Left lung (tissue), 10 donors: ENCODE measurements around the gene FKBP5. TPM values are rescaled to one million over a fixed set of nuclear protein-coding genes. Genes with fewer than 3 reads are reported as not detected.
"Not testable (repeated sequence)": the region's sequence is repeated elsewhere in the genome, so short reads cannot be mapped to it uniquely, and the experiment has no call there.

ENCODE experiments used
- ATAC-seq: fragments of 200-7000 bp; cut with Tn5 transposase; one replicate; pipeline ENCODE4 v1.9.1; 2020; ENCODE audit warnings: moderate library complexity
- DNase-seq, 4 donors: peaks; one replicate each; pipeline ENCODE4 v3.0.0-alpha.2; 2013 to 2020
- H3K27ac ChIP-seq, 2 donors: fragments of 200-600 bp; sonication (generic) in 1 of 2; one replicate each; pipeline versions ENCODE4 v1.5.0 to v1.8.0; 2020 to 2021
- H3K27me3 ChIP-seq, 2 donors: fragments of 200-600 bp; sonication (generic) in 1 of 2; one replicate each; pipeline versions ENCODE4 v1.5.0 to v1.8.0; 2020 to 2021
- H3K36me3 ChIP-seq, 2 donors: fragments of 200-600 bp; sonication (generic) in 1 of 2; one replicate each; pipeline versions ENCODE4 v1.5.0 to v1.8.0; 2020 to 2021
- H3K4me1 ChIP-seq, 2 donors: fragments of 200-600 bp; one replicate each; pipeline ENCODE4 v1.8.0; 2021
- H3K4me3 ChIP-seq, 2 donors: fragments of 200-600 bp; sonication (generic) in 1 of 2; one replicate each; pipeline versions ENCODE4 v1.5.0 to v1.8.0; 2020 to 2021; ENCODE audit warnings: mild to moderate bottlenecking in 1 of 2
- H3K9me3 ChIP-seq, 2 donors: fragments of 200-600 bp; sonication (generic) in 1 of 2; one replicate each; pipeline versions ENCODE4 v1.5.0 to v1.8.0; 2020 to 2021
- CTCF ChIP-seq, 2 donors: fragments of 200-600 bp; sonication (generic) in 1 of 2; IDR thresholded peaks; one replicate each; pipeline versions ENCODE4 v1.5.0 to v1.8.0; 2021; ENCODE audit warnings: antibody characterized with exemption in 2 of 2
- intact Hi-C, 2 donors: fragments of 100-400 bp; cut with DNase I; formaldehyde crosslinking; loops; one replicate each; pipeline versions ENCODE4 v1.11.2 to v1.14.2; 2022
- polyA plus RNA-seq, 6 donors: library from polyadenylated mRNA; unstranded; fragments of 120-200 nt; gene quantifications; one replicate each; pipeline ENCODE4 v1.2.1, GENCODE V29; 2013; ENCODE audit not compliant: insufficient read length in 6 of 6
- total RNA-seq, 2 donors: library from RNA; stranded (reverse); fragmentation: NEBNext Ultra II Directional; extraction: Animal tissue kit (Norgen Biotek cat#: 25700); gene quantifications; one replicate each; pipeline ENCODE4 v1.2.1, GENCODE V29; 2021
- donor health status: DM: no; HTN: yes; CAD: no.
- donor health status: DM: no; HTN: no; CAD: no.

Gene FKBP5
- total and polyA plus RNA-seq, 8 donors: 15.6 to 139 (median 18.8) TPM

GRCh38 chr6:35675871-35676459, 12.8 kb downstream of the FKBP5 start:
- Histone ChIP-seq H3K27me3 (no peaks in the 10 kb centered on the region), H3K4me1 (peaks cover 21 to 90% of the 10 kb centered on the region in 2 donors), H3K9me3 (no peaks in the 10 kb centered on the region), H3K4me3 (no peak overlapping the region), H3K36me3 (peaks cover 0 to 34% of the 10 kb centered on the region in 2 donors), H3K27ac (no peak overlapping the region)
- no peak for TF ChIP-seq CTCF (IDR thresholded peaks at IDR 0.05)
- intact Hi-C loops: no loop called here
- ATAC-seq: no peak
- DNase-seq: no peak

GRCh38 chr6:35674594-35674993, 14.1 kb downstream of the FKBP5 start:
- peaks cover 21 to 93% of the 10 kb centered on the region in 2 donors for H3K4me1 ChIP-seq
- H3K27ac ChIP-seq: peak overlapping the region in 1 of 2 donors; percentile 10
- TF ChIP-seq CTCF (IDR thresholded peaks at IDR 0.05): no peak
- H3K27me3 ChIP-seq: no peaks in the 10 kb centered on the region
- intact Hi-C loops: no loop called here
- DNase-seq (no peak), ATAC-seq (peak; percentile 72)
- peaks cover 0 to 29% of the 10 kb centered on the region in 2 donors for H3K36me3 ChIP-seq
- H3K4me3 ChIP-seq: no peak overlapping the region
- H3K9me3 ChIP-seq: no peaks in the 10 kb centered on the region

- H3K4me1 ChIP-seq: peaks cover 28 to 93% of the 10 kb centered on the region in 2 donors
- intact Hi-C loops: no loop called here
- TF ChIP-seq CTCF (IDR thresholded peaks at IDR 0.05): no peak
- H3K27ac ChIP-seq: peak overlapping the region in 1 of 2 donors; percentile 9
- no peaks in the 10 kb centered on the region for H3K9me3 ChIP-seq
- ATAC-seq: no peak
- no peak for DNase-seq
- no peak overlapping the region for H3K4me3 ChIP-seq
- no peaks in the 10 kb centered on the region for H3K27me3 ChIP-seq
- H3K36me3 ChIP-seq: peaks cover 0 to 22% of the 10 kb centered on the region in 2 donors
Observed at GRCh38 chr6:35673755-35674154, 15.0 kb downstream of the FKBP5 start.

- peaks cover 0 to 19% of the 10 kb centered on the region in 2 donors for H3K36me3 ChIP-seq
- H3K4me3 ChIP-seq, intact Hi-C loops, H3K9me3 ChIP-seq, DNase-seq, H3K27me3 ChIP-seq, ATAC-seq: not testable (repeated sequence)
- H3K4me1 ChIP-seq: peaks cover 24 to 93% of the 10 kb centered on the region in 2 donors
- H3K27ac ChIP-seq: peak overlapping the region in 1 of 2 donors; percentile 9
Observed at GRCh38 chr6:35673284-35673666, 15.4 kb downstream of the FKBP5 start.

- ATAC-seq, H3K36me3 ChIP-seq, DNase-seq, H3K4me3 ChIP-seq, H3K9me3 ChIP-seq, H3K27me3 ChIP-seq, H3K27ac ChIP-seq, intact Hi-C loops: not testable (repeated sequence)
- peaks cover 16 to 93% of the 10 kb centered on the region in 2 donors for H3K4me1 ChIP-seq
Observed at GRCh38 chr6:35670453-35670852, 18.3 kb downstream of the FKBP5 start.

GRCh38 chr6:35669451-35670045, 19.2 kb downstream of the FKBP5 start:
- Histone ChIP-seq H3K4me1 (peaks cover 16 to 93% of the 10 kb centered on the region in 2 donors), H3K36me3 (peaks cover 0 to 9% of the 10 kb centered on the region in 2 donors), H3K27ac (peak overlapping the region; percentile 35 to 64), H3K27me3 (no peaks in the 10 kb centered on the region), H3K9me3 (no peaks in the 10 kb centered on the region), H3K4me3 (no peak overlapping the region)
- no peak for TF ChIP-seq CTCF (IDR thresholded peaks at IDR 0.05)
- DNase-seq: peak in 1 of 4 donors; percentile 29
- peak; percentile 49 for ATAC-seq
- intact Hi-C loops: no loop called here
